K562 (cell line): Measurements from ENCODE around the gene RDH16.

ENCODE experiments used
- FOXK1 ChIP-seq: sonication (generic); formaldehyde crosslinking; IDR thresholded peaks from 2 replicates; pipeline ENCODE4 v1.8.0; 2022; ENCODE audit warnings: missing genetic modification reagents, mild to moderate bottlenecking, borderline replicate concordance
- MAZ ChIP-seq, 2 experiments: fragments of 450-650 bp in 1 of 2; sonication (generic) in 1 of 2; formaldehyde crosslinking; IDR thresholded peaks in 1 of 2; conservative IDR thresholded peaks in 1 of 2; 2 replicates each; pipeline versions ENCODE4 v1.4.0 to v1.5.0; 2020; ENCODE audit warnings: mild to moderate bottlenecking in 1 of 2, missing genetic modification reagents in 1 of 2
- RAD21 ChIP-seq, 2 experiments: fragments of 250-450 bp in 1 of 2; fragments of 450-650 bp in 1 of 2; sonication (Bioruptor Pico) in 1 of 2; formaldehyde crosslinking in 1 of 2; IDR thresholded peaks in 1 of 2; conservative IDR thresholded peaks in 1 of 2; 2 replicates each; pipeline versions ENCODE4 v1.4.0 to v1.8.0; 2020 to 2022; ENCODE audit warnings: mild to moderate bottlenecking in 2 of 2, moderate library complexity in 1 of 2
- RNF2 ChIP-seq: sonication (generic); IDR thresholded peaks from 2 replicates; pipeline ENCODE4 v1.6.1; 2016
- TAL1 ChIP-seq: fragments of 450-650 bp; IDR thresholded peaks from 2 replicates; pipeline ENCODE4 v1.6.1; 2016; ENCODE audit warnings: mild to moderate bottlenecking
- ZNF232 ChIP-seq: sonication (generic); formaldehyde crosslinking; IDR thresholded peaks from 2 replicates; pipeline ENCODE4 v1.8.0; 2022; ENCODE audit warnings: mild to moderate bottlenecking, missing genetic modification reagents
- ZNF263 ChIP-seq: sonication (generic); formaldehyde crosslinking; IDR thresholded peaks from 2 replicates; pipeline ENCODE4 v1.8.0; 2022; ENCODE audit warnings: mild to moderate bottlenecking, missing genetic modification reagents, borderline replicate concordance
- ZNF699 ChIP-seq: fragments of 250-450 bp; sonication (Bioruptor Pico); IDR thresholded peaks from 2 replicates; pipeline ENCODE4 v1.8.0; 2021; ENCODE audit warnings: mild to moderate bottlenecking, moderate library complexity; ENCODE audit not compliant: insufficient replicate concordance
- TF ChIP-seq, protein P1 (sequence below): IDR thresholded peaks from 2 replicates; pipeline ENCODE4 v1.6.1; 2011; ENCODE audit warnings: borderline replicate concordance, low read depth, mild to moderate bottlenecking, moderate library complexity, low read length; ENCODE audit not compliant: insufficient read depth, poor library complexity, severe bottlenecking
- TF ChIP-seq, protein P2 (sequence below): fragments of 200-400 bp; formaldehyde crosslinking; IDR thresholded peaks from 2 replicates; pipeline ENCODE4 v1.6.1; 2017; ENCODE audit warnings: mild to moderate bottlenecking, low read depth, low read length, moderate library complexity
- TF ChIP-seq, protein P3 (sequence below), 3 experiments: IDR thresholded peaks in 2 of 3; conservative IDR thresholded peaks in 1 of 3; 2 replicates each; pipeline ENCODE4 v1.5.1; 2011 to 2012; ENCODE audit warnings: low read length in 3 of 3, mild to moderate bottlenecking in 3 of 3, control low read depth in 2 of 3, improper control_type of control experiment in 1 of 3, inconsistent platforms in 1 of 3, low read depth in 1 of 3, mixed read lengths in 1 of 3, moderate library complexity in 1 of 3; ENCODE audit not compliant: insufficient read depth in 2 of 3

GRCh38 chr12:56994231-56994746, 36.9 kb upstream of the RDH16 start:
- TF ChIP-seq ZNF699 (CRISPR knock-in tag) = no peak
- TF ChIP-seq RAD21 (CRISPR knock-in tag; conservative IDR thresholded peaks at IDR 0.05 in 1 of 2, IDR thresholded peaks at IDR 0.05 in 1 of 2) = no peak
- TF ChIP-seq, protein P1, sequence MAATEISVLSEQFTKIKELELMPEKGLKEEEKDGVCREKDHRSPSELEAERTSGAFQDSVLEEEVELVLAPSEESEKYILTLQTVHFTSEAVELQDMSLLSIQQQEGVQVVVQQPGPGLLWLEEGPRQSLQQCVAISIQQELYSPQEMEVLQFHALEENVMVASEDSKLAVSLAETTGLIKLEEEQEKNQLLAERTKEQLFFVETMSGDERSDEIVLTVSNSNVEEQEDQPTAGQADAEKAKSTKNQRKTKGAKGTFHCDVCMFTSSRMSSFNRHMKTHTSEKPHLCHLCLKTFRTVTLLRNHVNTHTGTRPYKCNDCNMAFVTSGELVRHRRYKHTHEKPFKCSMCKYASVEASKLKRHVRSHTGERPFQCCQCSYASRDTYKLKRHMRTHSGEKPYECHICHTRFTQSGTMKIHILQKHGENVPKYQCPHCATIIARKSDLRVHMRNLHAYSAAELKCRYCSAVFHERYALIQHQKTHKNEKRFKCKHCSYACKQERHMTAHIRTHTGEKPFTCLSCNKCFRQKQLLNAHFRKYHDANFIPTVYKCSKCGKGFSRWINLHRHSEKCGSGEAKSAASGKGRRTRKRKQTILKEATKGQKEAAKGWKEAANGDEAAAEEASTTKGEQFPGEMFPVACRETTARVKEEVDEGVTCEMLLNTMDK = no peak
- no peak for TF ChIP-seq ZNF263 (CRISPR knock-in tag)
- TF ChIP-seq, protein P2, sequence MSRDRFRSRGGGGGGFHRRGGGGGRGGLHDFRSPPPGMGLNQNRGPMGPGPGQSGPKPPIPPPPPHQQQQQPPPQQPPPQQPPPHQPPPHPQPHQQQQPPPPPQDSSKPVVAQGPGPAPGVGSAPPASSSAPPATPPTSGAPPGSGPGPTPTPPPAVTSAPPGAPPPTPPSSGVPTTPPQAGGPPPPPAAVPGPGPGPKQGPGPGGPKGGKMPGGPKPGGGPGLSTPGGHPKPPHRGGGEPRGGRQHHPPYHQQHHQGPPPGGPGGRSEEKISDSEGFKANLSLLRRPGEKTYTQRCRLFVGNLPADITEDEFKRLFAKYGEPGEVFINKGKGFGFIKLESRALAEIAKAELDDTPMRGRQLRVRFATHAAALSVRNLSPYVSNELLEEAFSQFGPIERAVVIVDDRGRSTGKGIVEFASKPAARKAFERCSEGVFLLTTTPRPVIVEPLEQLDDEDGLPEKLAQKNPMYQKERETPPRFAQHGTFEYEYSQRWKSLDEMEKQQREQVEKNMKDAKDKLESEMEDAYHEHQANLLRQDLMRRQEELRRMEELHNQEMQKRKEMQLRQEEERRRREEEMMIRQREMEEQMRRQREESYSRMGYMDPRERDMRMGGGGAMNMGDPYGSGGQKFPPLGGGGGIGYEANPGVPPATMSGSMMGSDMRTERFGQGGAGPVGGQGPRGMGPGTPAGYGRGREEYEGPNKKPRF = no peak
- TF ChIP-seq MAZ (CRISPR knock-in tag; conservative IDR thresholded peaks at IDR 0.05 in 1 of 2, IDR thresholded peaks at IDR 0.05 in 1 of 2) = no peak
- TF ChIP-seq, protein P3, sequence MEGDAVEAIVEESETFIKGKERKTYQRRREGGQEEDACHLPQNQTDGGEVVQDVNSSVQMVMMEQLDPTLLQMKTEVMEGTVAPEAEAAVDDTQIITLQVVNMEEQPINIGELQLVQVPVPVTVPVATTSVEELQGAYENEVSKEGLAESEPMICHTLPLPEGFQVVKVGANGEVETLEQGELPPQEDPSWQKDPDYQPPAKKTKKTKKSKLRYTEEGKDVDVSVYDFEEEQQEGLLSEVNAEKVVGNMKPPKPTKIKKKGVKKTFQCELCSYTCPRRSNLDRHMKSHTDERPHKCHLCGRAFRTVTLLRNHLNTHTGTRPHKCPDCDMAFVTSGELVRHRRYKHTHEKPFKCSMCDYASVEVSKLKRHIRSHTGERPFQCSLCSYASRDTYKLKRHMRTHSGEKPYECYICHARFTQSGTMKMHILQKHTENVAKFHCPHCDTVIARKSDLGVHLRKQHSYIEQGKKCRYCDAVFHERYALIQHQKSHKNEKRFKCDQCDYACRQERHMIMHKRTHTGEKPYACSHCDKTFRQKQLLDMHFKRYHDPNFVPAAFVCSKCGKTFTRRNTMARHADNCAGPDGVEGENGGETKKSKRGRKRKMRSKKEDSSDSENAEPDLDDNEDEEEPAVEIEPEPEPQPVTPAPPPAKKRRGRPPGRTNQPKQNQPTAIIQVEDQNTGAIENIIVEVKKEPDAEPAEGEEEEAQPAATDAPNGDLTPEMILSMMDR (IDR thresholded peaks at IDR 0.05 in 2 of 3, conservative IDR thresholded peaks at IDR 0.05 in 1 of 3; ENCODE audit: insufficient read depth in 2 of 3, low read depth in 1 of 3, low read length in 3 of 3) = no peak
- no peak for TF ChIP-seq TAL1
- no peak for TF ChIP-seq ZNF232 (CRISPR knock-in tag)
- TF ChIP-seq RNF2 = no peak
- TF ChIP-seq FOXK1 (CRISPR knock-in tag) = no peak
